Stimulated activated CD4-positive, alpha-beta T cell treated with anti-CD3 and anti-CD28 coated beads, Interleukin-2, amount 100 ng/mL, for 48 hours (primary cell): ENCODE measurements around the gene ZNF574.
A peak's percentile ranks its signal among the peaks of the same experiment; 100 is the strongest.

ENCODE experiments used
- DNase-seq, 2 donors: peaks; one replicate each; pipeline ENCODE4 v3.0.0-alpha.2; 2020

ZNF574 gene

DNA sequence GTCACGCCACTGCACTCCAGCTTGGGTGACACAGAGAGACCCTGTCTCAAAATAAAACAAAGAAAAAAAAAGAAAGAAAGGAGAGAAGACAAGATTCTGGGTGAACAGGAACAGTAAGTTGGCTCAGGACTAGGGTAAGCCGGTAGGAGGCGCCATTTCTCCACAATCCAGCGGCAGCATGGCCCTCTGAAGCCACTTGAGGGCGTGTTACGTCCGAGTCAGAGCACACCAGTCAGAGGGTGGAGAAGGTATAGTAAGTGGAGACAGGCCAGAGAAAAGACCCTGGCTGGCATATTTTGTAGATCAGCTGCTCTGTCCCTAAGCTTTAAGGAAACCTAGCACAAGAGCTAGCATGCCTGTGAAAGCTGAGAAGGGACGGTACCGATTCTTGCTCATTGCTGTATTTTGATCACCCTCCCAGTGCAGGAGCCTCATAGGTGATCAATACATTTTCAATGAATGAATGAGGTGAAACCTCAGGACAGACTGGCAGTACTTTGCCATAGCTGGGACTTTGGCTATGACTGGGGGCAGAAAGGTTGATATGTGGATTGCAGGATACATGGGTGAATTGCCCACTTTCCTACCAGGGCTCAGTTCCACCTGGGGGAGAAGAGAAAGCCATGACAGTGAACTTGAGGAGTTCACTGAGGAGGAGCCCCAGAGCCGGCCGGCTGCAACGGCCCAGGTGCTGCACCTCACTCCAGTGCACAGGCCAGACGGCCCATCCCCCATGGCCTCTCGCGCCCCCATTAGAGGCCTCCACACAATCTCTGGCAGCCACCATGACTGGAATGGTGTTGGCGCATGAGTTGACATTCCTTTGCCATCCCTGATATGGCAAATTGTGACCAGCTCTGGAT, 32.8 kb downstream of the ZNF574 start:
- peak; percentile 90 to 93 for DNase-seq

GRCh38 chr19:42109896-42110295, 33.9 kb downstream of the ZNF574 start:
- no peak for DNase-seq

DNA sequence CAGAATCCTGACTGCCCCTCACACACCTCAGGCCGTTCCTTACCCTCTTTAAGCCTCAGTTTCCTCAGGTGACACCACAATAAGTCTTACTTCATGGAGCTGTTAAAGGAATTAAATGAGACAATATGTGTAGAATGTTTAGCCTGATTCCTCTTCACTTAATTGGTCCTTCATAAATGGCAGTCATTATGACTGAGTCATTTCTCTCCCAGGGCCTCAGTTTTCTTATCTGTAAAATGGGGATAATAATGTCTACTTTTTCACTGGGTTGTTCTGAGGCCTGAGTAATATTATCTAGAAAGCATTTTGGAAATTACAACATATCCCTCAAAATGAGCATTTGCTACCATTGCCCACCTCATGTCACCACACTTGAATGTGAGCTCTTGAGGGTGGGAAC, 34.7 kb downstream of the ZNF574 start:
- no peak for DNase-seq

DNA sequence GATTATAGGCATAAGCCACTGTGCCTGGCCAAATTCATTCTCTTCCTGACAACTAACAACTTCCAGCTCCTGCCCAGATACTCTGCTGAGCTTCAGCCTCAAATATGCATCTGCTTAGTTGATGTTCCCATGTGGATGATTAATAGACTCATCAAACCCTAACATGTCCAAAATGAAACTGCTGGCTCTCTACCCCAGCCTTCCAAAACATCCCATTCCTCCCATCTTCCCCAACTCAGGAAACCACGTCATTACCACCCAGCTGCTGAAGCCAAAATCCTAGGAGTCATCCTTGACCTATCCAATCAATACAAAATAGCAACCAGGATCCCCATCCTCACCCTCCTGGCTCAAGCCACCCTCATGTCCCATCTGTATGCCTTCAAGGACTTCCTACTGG, 35.4 kb downstream of the ZNF574 start:
- no peak for DNase-seq

DNA sequence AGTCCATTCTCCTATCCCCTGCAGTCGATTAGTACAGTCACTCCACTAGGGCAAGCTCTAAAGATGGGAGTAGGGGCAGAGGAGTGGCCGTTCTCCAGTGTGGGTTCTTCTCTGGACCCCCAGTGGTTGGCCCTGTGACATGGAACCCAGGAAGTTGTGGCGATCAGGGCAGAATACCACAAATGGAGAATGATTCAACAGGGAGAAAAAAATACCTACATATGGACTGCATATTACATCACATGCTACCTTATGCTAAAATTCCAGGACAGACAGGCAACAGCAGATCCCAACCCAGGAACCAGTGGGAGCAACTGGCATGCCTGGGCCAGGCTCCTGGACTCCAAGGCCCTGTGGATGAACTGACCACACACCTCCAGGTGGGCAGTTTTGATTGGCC, 35.8 kb downstream of the ZNF574 start:
- DNase-seq = no peak

GRCh38 chr19:42113641-42114348, 37.8 kb downstream of the ZNF574 start:
- DNase-seq = no peak

DNA sequence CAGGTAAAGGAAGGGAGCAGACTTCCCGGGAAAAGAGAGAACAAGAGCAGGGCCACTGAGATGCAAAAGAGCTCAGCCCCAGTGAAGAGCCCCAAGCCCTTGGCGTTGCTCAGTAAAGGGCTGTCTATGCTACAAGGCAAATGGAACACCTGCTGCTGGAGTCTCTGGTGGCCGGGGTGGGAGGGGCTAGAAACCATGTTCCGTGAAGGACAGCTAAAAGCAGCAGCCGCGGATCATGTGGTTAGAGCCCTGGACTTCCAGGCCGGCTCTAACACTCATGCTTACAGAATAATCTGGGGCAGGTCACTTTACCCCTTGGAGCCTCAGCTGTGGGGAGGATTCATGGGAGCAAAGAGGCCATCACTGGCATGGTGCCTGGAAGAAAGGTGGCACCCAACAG, 38.4 kb downstream of the ZNF574 start:
- DNase-seq = no peak

- no peak for DNase-seq
Observed at GRCh38 chr19:42115219-42115618, 39.3 kb downstream of the ZNF574 start.

GRCh38 chr19:42115705-42116104, 39.7 kb downstream of the ZNF574 start:
- no peak for DNase-seq

DNA sequence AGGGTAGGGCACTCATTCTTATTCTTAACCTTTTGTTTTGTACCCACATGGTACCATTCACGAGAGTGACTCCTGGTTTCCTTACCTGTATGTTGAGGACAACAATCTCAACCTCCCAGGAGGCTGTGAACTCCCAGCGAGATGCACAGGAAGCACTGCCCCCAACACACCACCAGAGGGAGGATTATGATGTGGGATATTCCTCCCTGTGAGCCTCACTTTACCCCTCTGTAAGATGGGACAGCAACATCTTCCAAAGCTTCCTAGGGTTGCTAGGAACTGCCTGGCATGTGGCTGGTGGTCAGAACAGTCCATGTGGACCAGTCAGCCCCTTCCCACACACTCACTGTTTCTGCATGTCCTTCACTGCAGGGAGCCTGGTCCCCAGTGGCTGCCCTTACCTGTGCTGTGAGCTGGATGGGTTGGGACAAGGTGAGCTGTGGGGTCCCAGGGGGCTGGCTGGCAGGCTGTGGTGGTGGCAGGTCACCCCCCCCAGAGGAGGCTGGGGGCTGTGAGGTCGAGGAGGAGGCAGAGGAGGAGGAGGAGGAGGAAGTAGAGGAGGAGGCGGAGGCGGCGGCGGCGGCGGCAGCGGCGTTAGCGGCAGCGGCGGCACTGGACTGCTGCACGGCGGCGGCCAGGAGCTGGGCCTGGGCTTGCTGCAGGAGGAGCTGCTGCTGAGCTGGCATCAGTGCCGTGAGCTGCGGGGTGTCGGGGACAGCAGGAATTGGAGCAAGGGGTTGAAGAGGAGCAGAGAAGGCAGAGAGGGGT, 40.5 kb downstream of the ZNF574 start:
- DNase-seq = no peak

DNA sequence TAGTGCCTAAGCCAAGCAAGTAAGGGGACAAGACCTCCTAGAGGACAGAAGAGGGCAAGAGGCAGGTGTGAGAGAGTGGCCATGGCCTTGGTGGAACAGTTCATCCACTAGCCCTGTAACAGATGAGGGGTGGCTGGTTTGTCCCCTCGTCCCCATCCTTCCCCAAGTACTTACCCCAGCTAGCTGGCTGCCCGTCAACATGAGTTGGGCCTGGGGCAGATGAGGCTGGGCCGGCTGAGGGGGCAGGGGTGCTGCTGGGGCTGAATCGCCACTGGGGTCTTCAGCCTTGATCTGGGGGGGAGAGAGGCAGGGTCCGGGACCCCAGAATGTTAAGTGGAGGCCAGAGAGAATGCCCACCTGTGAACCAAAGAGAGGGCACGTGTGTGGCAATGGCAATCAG, 41.1 kb downstream of the ZNF574 start:
- DNase-seq = no peak

- DNase-seq = no peak
Observed at GRCh38 chr19:42120276-42120980, 44.5 kb downstream of the ZNF574 start.

GRCh38 chr19:42121036-42121621, 45.2 kb downstream of the ZNF574 start:
- no peak for DNase-seq

DNA sequence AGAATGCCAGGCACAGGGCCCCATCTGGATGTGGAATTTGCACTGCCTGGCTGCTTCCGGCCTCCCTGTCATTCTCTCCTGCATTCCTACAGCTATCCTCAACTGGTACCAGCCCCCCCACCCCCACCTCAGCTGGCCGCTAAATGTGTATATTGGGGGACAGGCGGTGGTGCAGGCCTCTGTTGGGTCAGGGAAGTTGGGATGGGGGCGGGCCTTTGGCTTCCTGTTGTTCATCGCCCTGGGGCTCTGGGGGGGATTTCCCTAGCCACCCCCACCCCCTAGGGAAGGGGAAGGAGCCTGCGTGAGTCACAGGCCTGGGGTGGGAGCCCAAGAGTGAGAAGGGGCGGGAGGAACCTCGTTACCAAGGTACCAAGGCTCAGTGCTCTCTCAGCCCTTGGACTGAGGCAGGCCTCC, 45.7 kb downstream of the ZNF574 start:
- DNase-seq = peak; percentile 68 to 75

- peak; percentile 66 to 68 for DNase-seq
Observed at GRCh38 chr19:42122691-42123607, 47.0 kb downstream of the ZNF574 start.

DNA sequence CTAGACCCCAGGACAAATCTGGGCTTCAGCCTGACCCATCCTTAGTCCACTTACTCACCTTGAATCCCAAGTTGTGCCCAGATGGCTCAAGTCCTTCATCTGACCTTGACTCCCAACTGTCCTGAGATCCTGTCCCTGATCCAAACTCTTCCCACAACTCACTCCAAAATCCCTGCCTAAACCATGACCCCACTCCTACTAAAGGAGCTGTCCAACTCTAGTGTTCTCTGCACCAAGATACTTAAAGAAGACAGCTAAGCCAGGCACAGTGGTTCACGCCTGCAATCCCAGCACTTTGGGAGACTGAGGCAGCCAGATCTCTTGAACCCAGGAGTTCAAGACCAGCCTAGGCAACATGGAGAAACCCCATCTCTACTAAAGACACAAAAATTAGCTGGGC, 47.8 kb downstream of the ZNF574 start:
- DNase-seq = no peak

GRCh38 chr19:42124386-42124901, 48.5 kb downstream of the ZNF574 start:
- no peak for DNase-seq

DNA sequence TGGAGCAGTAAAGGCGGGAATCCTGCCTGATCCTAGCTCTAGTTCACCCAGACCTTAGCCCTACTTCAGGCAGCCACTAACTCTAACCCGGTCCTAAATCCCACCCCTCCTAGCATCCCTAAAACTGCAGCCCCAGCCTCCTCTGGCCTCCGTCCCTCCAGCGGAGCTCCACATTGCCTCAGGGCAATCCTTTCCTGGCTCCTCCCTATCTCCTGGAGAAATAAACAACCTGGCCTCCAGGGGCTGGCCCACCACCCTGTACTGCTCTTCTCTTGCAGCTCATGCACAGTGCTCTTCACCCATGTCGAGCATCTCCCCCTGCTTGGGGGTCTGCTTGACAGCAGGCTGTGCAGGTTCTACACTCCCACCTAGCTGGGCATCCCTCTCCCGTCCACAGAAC, 49.6 kb downstream of the ZNF574 start:
- no peak for DNase-seq

DNA sequence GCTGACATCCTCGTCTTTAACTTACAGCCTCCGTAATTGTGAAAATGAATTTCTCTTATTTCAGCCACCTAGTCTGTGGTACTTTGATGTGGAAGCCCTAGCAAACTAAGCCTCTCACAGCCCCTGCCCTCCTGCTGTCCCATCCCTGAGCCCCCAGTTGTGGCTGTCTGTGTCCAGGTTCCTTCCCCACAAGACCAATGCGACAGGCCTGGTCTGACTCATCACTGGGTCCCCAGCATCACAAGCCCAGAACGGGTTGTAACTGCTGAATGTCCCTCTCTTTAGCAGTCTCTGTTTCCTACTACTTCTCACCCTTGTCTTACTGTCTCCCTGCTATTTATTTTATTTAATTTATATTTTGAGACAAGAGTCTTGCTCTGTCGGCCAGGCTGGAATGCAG, 50.6 kb downstream of the ZNF574 start:
- no peak for DNase-seq

DNA sequence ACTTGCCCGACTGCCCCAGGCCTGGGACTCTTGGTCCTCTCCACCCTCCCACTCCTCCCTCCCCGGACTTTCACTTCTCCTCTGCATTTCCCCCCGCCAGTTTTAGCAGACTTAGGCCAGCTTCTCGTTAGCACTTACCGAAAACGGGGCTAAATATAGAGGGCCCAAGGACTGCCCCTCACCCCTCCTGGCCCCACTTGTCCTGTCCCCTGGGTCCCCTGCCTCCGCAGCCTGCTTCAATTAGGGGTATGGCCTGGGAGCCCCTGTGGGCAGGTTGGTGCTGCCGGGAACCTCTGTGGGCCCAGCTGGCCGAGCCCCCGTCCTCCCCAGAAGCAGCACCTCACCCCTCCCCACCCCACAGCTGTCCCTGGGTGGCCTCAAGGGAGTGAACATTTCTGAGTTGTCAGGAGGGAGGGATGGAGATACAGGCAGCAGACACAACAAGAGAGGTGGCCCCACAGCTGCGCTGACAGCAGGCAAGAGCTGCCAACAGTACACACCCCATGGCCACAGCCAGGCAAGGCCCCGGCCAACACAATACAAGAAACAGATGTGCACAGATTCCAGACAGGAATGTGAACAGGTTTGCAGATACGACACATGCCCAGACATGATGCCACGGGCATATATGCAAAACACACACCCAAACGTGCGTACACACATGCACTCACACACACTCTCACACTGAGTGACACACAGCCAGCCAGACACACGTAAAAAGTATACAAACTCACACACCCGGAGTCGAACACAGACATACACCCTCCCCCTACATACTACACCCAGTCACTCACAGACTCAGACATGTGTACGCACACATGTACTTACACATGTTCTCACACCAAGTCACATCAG, 53.7 kb downstream of the ZNF574 start:
- DNase-seq = no peak
